Body of pancreas (tissue), 4 donors: ENCODE results near the gene HDGFL1. TPM values are rescaled to one million over a fixed set of nuclear protein-coding genes. Genes with fewer than 3 reads are reported as not detected.

Experiments
- ATAC-seq: fragments of 150-250 bp; one replicate; pipeline ENCODE4 v1.9.1; 2016
- DNase-seq, 4 donors: peaks; one replicate each; pipeline ENCODE4 v3.0.0-alpha.2; 2019
- H3K27ac ChIP-seq, 4 donors: fragments of 200-600 bp; sonication (generic); 1 replicate in 3 of 4; 2 replicates in 1 of 4; pipeline versions ENCODE4 v1.5.1 to v1.6.1; 2016 to 2019; ENCODE audit warnings: mild to moderate bottlenecking in 1 of 4, mixed read lengths in 1 of 4, moderate library complexity in 1 of 4
- H3K27me3 ChIP-seq, 2 donors: fragments of 200-600 bp; sonication (generic); one replicate each; pipeline ENCODE4 v1.6.0; 2016; ENCODE audit warnings: mild to moderate bottlenecking in 1 of 2
- H3K36me3 ChIP-seq, 2 donors: fragments of 200-600 bp; sonication (generic); replicated peaks in 1 of 2; 2 replicates each; pipeline ENCODE4 v1.5.1; 2016; ENCODE audit warnings: low read depth in 2 of 2; ENCODE audit not compliant: insufficient read depth in 1 of 2
- H3K4me1 ChIP-seq: fragments of 200-600 bp; sonication (generic); one replicate; pipeline ENCODE4 v1.6.0; 2016
- H3K4me3 ChIP-seq, 2 donors: fragments of 200-600 bp; sonication (generic); 1 replicate in 1 of 2; 2 replicates in 1 of 2; pipeline ENCODE4 v1.5.1; 2016 to 2019
- H3K9me3 ChIP-seq, 3 donors: fragments of 200-600 bp; sonication (generic); 1 replicate in 2 of 3; 2 replicates in 1 of 3; pipeline ENCODE4 v1.5.1; 2016
- POLR2A ChIP-seq, 3 donors: fragments of 450-650 bp; IDR thresholded peaks; one replicate each; pipeline ENCODE4 v1.6.1; 2016; ENCODE audit warnings: antibody characterized with exemption in 3 of 3, mild to moderate bottlenecking in 2 of 3
- WGBS, 2 donors: methylation state at CpG; one replicate each; pipeline ENCODE4 v1.1.5; 2017; 5-methylcytosine and 5-hydroxymethylcytosine counted together
- intact Hi-C: fragments of 100-400 bp; cut with DNase I; formaldehyde crosslinking; loops from one replicate; pipeline ENCODE4 v1.15.1; 2023
- total RNA-seq, 2 donors: library from RNA; depleted of rRNA; stranded (reverse); fragments of >200 nt; gene quantifications; one replicate each; pipeline ENCODE4 v1.1.0, GENCODE V29; 2016
- TF ChIP-seq, protein P1 (sequence below), 7 experiments: fragments of 450-650 bp in 4 of 7; fragments of 200-600 bp in 3 of 7; sonication (generic) in 3 of 7; IDR thresholded peaks; one replicate each; pipeline ENCODE4 v1.5.1; 2016 to 2019; ENCODE audit warnings: antibody characterized with exemption in 7 of 7

HDGFL1 gene
- total RNA-seq, 2 donors from 2014 or later = not detected

GRCh38 chr6:22575190-22575589, 5.8 kb downstream of the HDGFL1 start:
- H3K36me3 ChIP-seq = no peaks in the 10 kb centered on the region
- H3K4me3 ChIP-seq = no peak overlapping the region
- WGBS, 2 donors = 70 to 86% methylated on average over 2 of the region's 2 CpGs
- H3K27me3 ChIP-seq = no peaks in the 10 kb centered on the region
- no peak overlapping the region for H3K27ac ChIP-seq
- no peaks in the 10 kb centered on the region for H3K4me1 ChIP-seq
- TF ChIP-seq, protein P1, sequence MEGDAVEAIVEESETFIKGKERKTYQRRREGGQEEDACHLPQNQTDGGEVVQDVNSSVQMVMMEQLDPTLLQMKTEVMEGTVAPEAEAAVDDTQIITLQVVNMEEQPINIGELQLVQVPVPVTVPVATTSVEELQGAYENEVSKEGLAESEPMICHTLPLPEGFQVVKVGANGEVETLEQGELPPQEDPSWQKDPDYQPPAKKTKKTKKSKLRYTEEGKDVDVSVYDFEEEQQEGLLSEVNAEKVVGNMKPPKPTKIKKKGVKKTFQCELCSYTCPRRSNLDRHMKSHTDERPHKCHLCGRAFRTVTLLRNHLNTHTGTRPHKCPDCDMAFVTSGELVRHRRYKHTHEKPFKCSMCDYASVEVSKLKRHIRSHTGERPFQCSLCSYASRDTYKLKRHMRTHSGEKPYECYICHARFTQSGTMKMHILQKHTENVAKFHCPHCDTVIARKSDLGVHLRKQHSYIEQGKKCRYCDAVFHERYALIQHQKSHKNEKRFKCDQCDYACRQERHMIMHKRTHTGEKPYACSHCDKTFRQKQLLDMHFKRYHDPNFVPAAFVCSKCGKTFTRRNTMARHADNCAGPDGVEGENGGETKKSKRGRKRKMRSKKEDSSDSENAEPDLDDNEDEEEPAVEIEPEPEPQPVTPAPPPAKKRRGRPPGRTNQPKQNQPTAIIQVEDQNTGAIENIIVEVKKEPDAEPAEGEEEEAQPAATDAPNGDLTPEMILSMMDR (IDR thresholded peaks at IDR 0.05) = no peak
- TF ChIP-seq POLR2A (IDR thresholded peaks at IDR 0.05) = no peak
- intact Hi-C loops = no loop called here
- H3K9me3 ChIP-seq = no peaks in the 10 kb centered on the region
- DNase-seq (no peak), ATAC-seq (no peak)

GRCh38 chr6:22579439-22579838, 10.1 kb downstream of the HDGFL1 start:
- Histone ChIP-seq H3K4me1 (no peaks in the 10 kb centered on the region), H3K36me3 (no peaks in the 10 kb centered on the region), H3K9me3 (no peaks in the 10 kb centered on the region), H3K27ac (no peak overlapping the region), H3K4me3 (no peak overlapping the region), H3K27me3 (no peaks in the 10 kb centered on the region)
- intact Hi-C loops = no loop called here
- 63 to 68% methylated on average over 5 of the region's 5 CpGs for WGBS, 2 donors
- TF ChIP-seq POLR2A (IDR thresholded peaks at IDR 0.05) = no peak
- DNase-seq (no peak), ATAC-seq (no peak)

- TF ChIP-seq, protein P1 (IDR thresholded peaks at IDR 0.05) = no peak
- TF ChIP-seq POLR2A (IDR thresholded peaks at IDR 0.05) = no peak
- ATAC-seq (no peak), DNase-seq (no peak)
- H3K4me1 ChIP-seq = no peaks in the 10 kb centered on the region
- H3K36me3 ChIP-seq = no peaks in the 10 kb centered on the region
- no peaks in the 10 kb centered on the region for H3K27me3 ChIP-seq
- intact Hi-C loops = no loop called here
- no peak overlapping the region for H3K27ac ChIP-seq
- no peak overlapping the region for H3K4me3 ChIP-seq
- 85 to 90% methylated on average over 5 of the region's 5 CpGs for WGBS, 2 donors
- no peaks in the 10 kb centered on the region for H3K9me3 ChIP-seq
Observed at GRCh38 chr6:22580337-22580736, 11.0 kb downstream of the HDGFL1 start.

GRCh38 chr6:22582417-22583205, 13.2 kb downstream of the HDGFL1 start:
- intact Hi-C loops = no loop called here
- Histone ChIP-seq H3K27ac (no peak overlapping the region), H3K27me3 (no peaks in the 10 kb centered on the region), H3K9me3 (no peaks in the 10 kb centered on the region), H3K4me1 (no peaks in the 10 kb centered on the region), H3K36me3 (no peaks in the 10 kb centered on the region), H3K4me3 (no peak overlapping the region)
- DNase-seq = no peak
- WGBS, 2 donors = 75 to 76% methylated on average over 4 of the region's 4 CpGs
- TF ChIP-seq POLR2A (IDR thresholded peaks at IDR 0.05) = no peak
- no peak for ATAC-seq

DNA sequence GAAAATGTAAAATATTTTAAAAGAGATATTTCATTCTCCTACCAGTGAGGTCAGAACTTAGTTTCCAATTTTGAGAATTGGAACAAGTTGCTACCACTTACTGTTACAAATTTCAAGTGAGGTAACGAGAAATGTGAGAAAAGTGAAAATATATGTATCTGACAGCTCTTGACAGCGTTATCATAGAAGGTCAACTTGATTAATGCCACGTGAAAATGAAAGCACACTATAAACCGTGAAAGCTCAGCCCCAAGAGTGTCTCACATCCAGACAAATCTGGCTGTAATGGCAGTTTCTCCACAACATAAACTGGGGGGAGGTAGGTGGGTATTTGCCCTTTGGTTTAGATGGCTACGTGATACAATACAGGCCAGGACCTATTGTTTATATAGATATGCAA, 13.9 kb downstream of the HDGFL1 start:
- Histone ChIP-seq H3K36me3 (no peaks in the 10 kb centered on the region), H3K4me3 (no peak overlapping the region), H3K27ac (no peak overlapping the region), H3K4me1 (no peaks in the 10 kb centered on the region), H3K9me3 (no peaks in the 10 kb centered on the region), H3K27me3 (no peaks in the 10 kb centered on the region)
- no peak for ATAC-seq
- DNase-seq = no peak
- 62 to 65% methylated on average over 5 of the region's 5 CpGs for WGBS, 2 donors
- intact Hi-C loops = no loop called here
- TF ChIP-seq, protein P1 (IDR thresholded peaks at IDR 0.05) = no peak
- TF ChIP-seq POLR2A (IDR thresholded peaks at IDR 0.05) = no peak

- no peak overlapping the region for H3K27ac ChIP-seq
- no peaks in the 10 kb centered on the region for H3K4me1 ChIP-seq
- ATAC-seq (no peak), DNase-seq (no peak)
- H3K27me3 ChIP-seq = no peaks in the 10 kb centered on the region
- intact Hi-C loops = no loop called here
- H3K4me3 ChIP-seq = no peak overlapping the region
- no peaks in the 10 kb centered on the region for H3K36me3 ChIP-seq
- TF ChIP-seq, protein P1 (IDR thresholded peaks at IDR 0.05) = no peak
- TF ChIP-seq POLR2A (IDR thresholded peaks at IDR 0.05) = no peak
- no peaks in the 10 kb centered on the region for H3K9me3 ChIP-seq
- WGBS, 2 donors = 59 to 80% methylated on average over 1 of the region's 1 CpG
Observed at GRCh38 chr6:22583927-22584326, 14.6 kb downstream of the HDGFL1 start.
